Trophoblast cell (in vitro differentiated cells and primary cell): Measurements from ENCODE around the gene PUS1.
A peak's percentile ranks its signal among the peaks of the same experiment; 100 is the strongest.

Experiments
- DNase-seq, 2 donors: peaks; one replicate each; pipeline ENCODE4 v3.0.0-alpha.2; 2016
- H2AFZ ChIP-seq: 2 replicates; pipeline ENCODE4 v1.6.1; 2013; ENCODE audit warnings: low read length, moderate library complexity, mild to moderate bottlenecking; ENCODE audit not compliant: insufficient read depth, poor library complexity
- H2AK5ac ChIP-seq: 2 replicates; pipeline ENCODE4 v1.6.1; 2013; ENCODE audit warnings: mild to moderate bottlenecking, low read length
- H2BK120ac ChIP-seq: 2 replicates; pipeline ENCODE4 v1.6.1; 2013; ENCODE audit warnings: low read length, mild to moderate bottlenecking, moderate library complexity; ENCODE audit not compliant: insufficient read depth, poor library complexity
- H2BK12ac ChIP-seq: 2 replicates; pipeline ENCODE4 v1.6.1; 2013; ENCODE audit warnings: mild to moderate bottlenecking, low read length, moderate library complexity
- H2BK5ac ChIP-seq: 2 replicates; pipeline ENCODE4 v1.6.1; 2013; ENCODE audit warnings: low read length, low read depth, moderate library complexity, mild to moderate bottlenecking; ENCODE audit not compliant: poor library complexity
- H3K14ac ChIP-seq: 2 replicates; pipeline ENCODE4 v1.6.1; 2013; ENCODE audit warnings: mild to moderate bottlenecking, low read length
- H3K18ac ChIP-seq: 2 replicates; pipeline ENCODE4 v1.6.1; 2013; ENCODE audit warnings: mild to moderate bottlenecking, low read length
- H3K23ac ChIP-seq: 2 replicates; pipeline ENCODE4 v1.6.1; 2013; ENCODE audit warnings: low read length
- H3K27ac ChIP-seq: 2 replicates; pipeline ENCODE4 v1.5.1; 2013; ENCODE audit warnings: low read depth, mild to moderate bottlenecking, inconsistent platforms, low read length, moderate library complexity
- H3K27me3 ChIP-seq: 2 replicates; pipeline ENCODE4 v1.6.1; 2013; ENCODE audit warnings: inconsistent platforms, mild to moderate bottlenecking, low read length, moderate library complexity; ENCODE audit not compliant: insufficient read depth
- H3K36me3 ChIP-seq, 2 experiments: 1 replicate in 1 of 2; 2 replicates in 1 of 2; pipeline ENCODE4 v1.6.1; 2013; ENCODE audit warnings: low read length in 2 of 2, mild to moderate bottlenecking in 2 of 2, moderate library complexity in 1 of 2; ENCODE audit not compliant: insufficient read depth in 2 of 2, control insufficient read depth in 1 of 2
- H3K4ac ChIP-seq: 2 replicates; pipeline ENCODE4 v1.6.1; 2013; ENCODE audit warnings: low read depth, mild to moderate bottlenecking, low read length, moderate library complexity
- H3K4me1 ChIP-seq, 2 experiments: 1 replicate in 1 of 2; 2 replicates in 1 of 2; pipeline ENCODE4 v1.6.1; 2013; ENCODE audit warnings: low read length in 2 of 2, mild to moderate bottlenecking in 2 of 2, moderate library complexity in 1 of 2; ENCODE audit not compliant: insufficient read depth in 2 of 2, control insufficient read depth in 1 of 2
- H3K4me2 ChIP-seq: 2 replicates; pipeline ENCODE4 v1.6.1; 2013; ENCODE audit warnings: inconsistent platforms, mild to moderate bottlenecking, low read length, moderate library complexity
- H3K4me3 ChIP-seq: 2 replicates; pipeline ENCODE4 v1.5.1; 2013; ENCODE audit warnings: mild to moderate bottlenecking, low read depth, low read length, inconsistent platforms
- H3K79me1 ChIP-seq: one replicate; pipeline ENCODE4 v1.6.1; 2013; ENCODE audit warnings: low read length
- H3K79me2 ChIP-seq: 2 replicates; pipeline ENCODE4 v1.6.1; 2013; ENCODE audit warnings: low read length, mild to moderate bottlenecking; ENCODE audit not compliant: control insufficient read depth, insufficient read depth, poor library complexity
- H3K9ac ChIP-seq: 2 replicates; pipeline ENCODE4 v1.6.1; 2013; ENCODE audit warnings: mild to moderate bottlenecking, low read length
- H3K9me3 ChIP-seq: 2 replicates; pipeline ENCODE4 v1.6.1; 2013; ENCODE audit warnings: low read depth, mild to moderate bottlenecking, control low read depth, inconsistent platforms, low read length; ENCODE audit not compliant: insufficient read depth
- H4K12ac ChIP-seq: 2 replicates; pipeline ENCODE4 v1.6.1; 2013; ENCODE audit warnings: low read depth, mild to moderate bottlenecking, low read length, moderate library complexity
- H4K8ac ChIP-seq: 2 replicates; pipeline ENCODE4 v1.6.1; 2013; ENCODE audit warnings: low read depth, mild to moderate bottlenecking, low read length, moderate library complexity
- H4K91ac ChIP-seq: one replicate; pipeline ENCODE4 v1.6.1; 2013; ENCODE audit warnings: low read depth, mild to moderate bottlenecking, low read length, moderate library complexity
- WGBS: extraction: QIAGEN DNeasy Blood & Tissue Kit; methylation state at CpG from one replicate; pipeline ENCODE4 v1.1.7; 2013; ENCODE audit warnings: missing lambda C conversion rate; ENCODE audit not compliant: insufficient read length, insufficient coverage; ENCODE audit errors: extremely low coverage; 5-methylcytosine and 5-hydroxymethylcytosine counted together

Gene PUS1

DNA sequence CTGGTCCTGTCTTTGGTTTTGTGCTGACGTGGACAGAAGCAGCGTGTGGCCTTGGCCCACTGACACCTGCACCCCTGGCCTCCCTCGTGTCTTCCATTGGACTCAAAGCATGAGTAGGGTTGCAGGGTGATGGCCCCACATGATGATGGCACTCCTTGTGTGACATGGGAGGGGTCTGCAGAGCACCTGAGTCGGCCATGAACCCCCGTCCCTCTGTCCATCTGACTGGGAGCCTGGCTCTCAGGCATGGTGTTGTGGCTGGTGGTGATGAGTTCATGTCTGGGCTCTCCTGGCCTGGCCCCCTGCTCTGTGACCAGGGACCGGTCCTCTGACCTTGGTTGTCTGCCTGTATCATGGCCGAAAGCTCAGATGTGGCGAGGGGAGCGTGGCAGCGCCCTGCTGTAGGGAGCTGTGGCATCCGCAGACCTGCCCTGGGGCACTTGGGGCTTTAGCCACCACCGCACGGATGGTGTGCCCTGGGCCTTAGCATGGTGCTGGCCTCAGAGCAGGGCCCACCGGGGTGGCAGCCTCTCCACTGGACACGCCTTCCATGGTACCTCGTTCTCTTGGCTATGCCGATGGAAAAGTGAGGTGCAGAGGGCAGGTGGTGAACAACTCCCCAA, 17.9 kb upstream of the PUS1 start:
- Histone ChIP-seq H4K12ac (peak overlapping the region; percentile 3), H3K4me2 (no peak overlapping the region), H3K79me2 (no peaks in the 10 kb centered on the region), H2BK120ac (no peak overlapping the region), H3K27ac (no peak overlapping the region), H3K79me1 (no peaks in the 10 kb centered on the region), H3K4me3 (no peak overlapping the region), H3K23ac (no peak overlapping the region), H3K14ac (no peak overlapping the region), H3K36me3 (peaks cover 94% of the 10 kb centered on the region in 2 experiments), H3K27me3 (no peaks in the 10 kb centered on the region), H3K9me3 (peaks cover 3% of the 10 kb centered on the region), H4K91ac (no peak overlapping the region), H3K4ac (no peak overlapping the region), H2BK12ac (no peak overlapping the region), H4K8ac (no peak overlapping the region), H2AK5ac (no peak overlapping the region), H3K9ac (no peak overlapping the region), H2BK5ac (no peak overlapping the region), H2AFZ (no peak overlapping the region), H3K4me1 (no peaks in the 10 kb centered on the region), H3K18ac (no peak overlapping the region)
- no peak for DNase-seq
- WGBS = no CpG with 5 or more reads among the region's 17 CpGs

DNA sequence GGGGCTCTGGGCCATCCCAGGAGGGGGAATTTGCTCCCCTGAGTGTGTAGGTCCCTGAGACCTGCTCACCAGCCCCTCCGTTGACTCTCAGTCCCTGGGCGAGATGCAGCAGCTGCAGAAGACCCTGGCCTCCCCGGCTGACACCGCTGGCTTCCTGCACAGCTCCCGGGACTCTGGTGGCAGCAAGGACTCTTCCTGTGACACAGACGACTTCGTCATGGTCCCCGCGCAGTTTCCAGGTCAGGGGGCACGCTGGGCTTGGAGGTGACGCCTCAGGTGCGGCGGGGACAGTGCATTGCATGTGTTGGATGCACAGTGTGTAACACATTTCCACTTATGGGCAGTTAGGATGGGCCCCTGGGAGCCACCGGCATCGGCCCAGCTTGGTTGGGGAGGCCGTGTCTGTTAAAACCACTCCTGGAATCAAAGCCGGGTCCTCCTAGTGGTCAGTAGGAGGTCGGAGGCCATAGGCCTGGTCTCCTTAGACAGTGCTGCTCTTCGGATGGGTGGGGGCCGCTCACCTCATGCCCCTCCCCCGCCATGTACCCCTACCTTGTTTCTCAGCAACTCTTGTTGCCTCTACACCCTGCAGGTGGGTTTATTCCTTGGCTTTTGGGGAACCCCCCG, 17.1 kb upstream of the PUS1 start:
- DNase-seq = no peak
- Histone ChIP-seq H3K9ac (no peak overlapping the region), H3K4me1 (no peaks in the 10 kb centered on the region), H3K27me3 (no peaks in the 10 kb centered on the region), H3K27ac (no peak overlapping the region), H3K4me3 (no peak overlapping the region), H3K79me2 (no peaks in the 10 kb centered on the region), H3K36me3 (peaks cover 94 to 95% of the 10 kb centered on the region in 2 experiments), H2AK5ac (no peak overlapping the region), H2BK12ac (no peak overlapping the region), H2BK5ac (no peak overlapping the region), H3K4ac (no peak overlapping the region), H4K12ac (peak overlapping the region; percentile 22), H2BK120ac (no peak overlapping the region), H3K9me3 (peaks cover 3% of the 10 kb centered on the region), H2AFZ (no peak overlapping the region), H3K14ac (no peak overlapping the region), H3K4me2 (no peak overlapping the region), H3K18ac (no peak overlapping the region), H4K8ac (no peak overlapping the region), H4K91ac (no peak overlapping the region), H3K79me1 (no peaks in the 10 kb centered on the region), H3K23ac (no peak overlapping the region)
- WGBS = no CpG with 5 or more reads among the region's 22 CpGs

DNA sequence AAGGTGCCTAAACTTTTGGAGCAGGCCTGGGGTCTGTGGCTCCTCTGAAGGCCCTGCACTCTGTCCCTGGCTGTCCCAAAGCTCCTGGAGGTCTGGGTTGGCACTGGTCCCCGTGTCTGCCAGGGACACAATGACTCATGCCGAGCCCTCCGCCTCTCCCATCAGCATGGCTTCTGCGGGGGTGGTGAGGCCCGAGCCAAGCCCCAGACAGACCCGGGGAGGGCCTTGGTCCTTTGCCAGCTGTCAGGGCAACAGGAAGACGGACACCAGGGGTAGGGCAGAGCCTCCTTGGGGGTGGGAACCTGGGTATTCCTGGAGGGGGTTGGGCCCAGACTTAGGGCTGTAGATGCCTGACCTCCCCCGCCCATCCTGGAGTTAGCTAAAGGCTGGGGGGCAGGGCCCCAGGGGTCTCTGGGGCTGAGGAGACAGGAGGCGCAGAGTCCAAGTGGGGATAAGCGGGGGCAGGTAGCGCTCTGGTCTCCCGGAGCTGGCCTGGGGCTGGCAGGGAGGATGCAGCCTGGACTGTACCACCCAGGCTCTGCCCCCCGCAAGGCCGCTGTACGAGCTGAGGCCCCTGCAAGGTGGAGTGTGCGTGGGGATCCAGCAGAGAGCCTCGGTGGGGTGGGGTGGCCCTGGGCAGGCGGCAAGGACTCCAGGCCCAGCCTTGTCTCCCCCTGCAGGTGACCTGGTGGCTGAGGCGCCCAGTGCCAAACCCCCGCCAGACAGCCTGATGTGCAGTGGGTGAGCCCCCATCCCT, 16.4 kb upstream of the PUS1 start:
- no peak overlapping the region for H2BK120ac ChIP-seq
- no peak overlapping the region for H3K23ac ChIP-seq
- H3K9ac ChIP-seq = no peak overlapping the region
- peaks cover 92 to 96% of the 10 kb centered on the region in 2 experiments for H3K36me3 ChIP-seq
- H2AFZ ChIP-seq = no peak overlapping the region
- WGBS = no CpG with 5 or more reads among the region's 20 CpGs
- no peak overlapping the region for H4K8ac ChIP-seq
- H3K4me2 ChIP-seq = no peak overlapping the region
- no peak overlapping the region for H2BK12ac ChIP-seq
- no peaks in the 10 kb centered on the region for H3K4me1 ChIP-seq
- peaks cover 3% of the 10 kb centered on the region for H3K9me3 ChIP-seq
- no peak overlapping the region for H3K18ac ChIP-seq
- H3K14ac ChIP-seq = no peak overlapping the region
- H4K91ac ChIP-seq = no peak overlapping the region
- peak overlapping the region; percentile 16 for H4K12ac ChIP-seq
- no peak overlapping the region for H3K27ac ChIP-seq
- no peak overlapping the region for H2BK5ac ChIP-seq
- no peak overlapping the region for H3K4me3 ChIP-seq
- no peak for DNase-seq
- no peaks in the 10 kb centered on the region for H3K27me3 ChIP-seq
- H3K4ac ChIP-seq = no peak overlapping the region
- no peaks in the 10 kb centered on the region for H3K79me2 ChIP-seq
- H3K79me1 ChIP-seq = no peaks in the 10 kb centered on the region
- H2AK5ac ChIP-seq = no peak overlapping the region

DNA sequence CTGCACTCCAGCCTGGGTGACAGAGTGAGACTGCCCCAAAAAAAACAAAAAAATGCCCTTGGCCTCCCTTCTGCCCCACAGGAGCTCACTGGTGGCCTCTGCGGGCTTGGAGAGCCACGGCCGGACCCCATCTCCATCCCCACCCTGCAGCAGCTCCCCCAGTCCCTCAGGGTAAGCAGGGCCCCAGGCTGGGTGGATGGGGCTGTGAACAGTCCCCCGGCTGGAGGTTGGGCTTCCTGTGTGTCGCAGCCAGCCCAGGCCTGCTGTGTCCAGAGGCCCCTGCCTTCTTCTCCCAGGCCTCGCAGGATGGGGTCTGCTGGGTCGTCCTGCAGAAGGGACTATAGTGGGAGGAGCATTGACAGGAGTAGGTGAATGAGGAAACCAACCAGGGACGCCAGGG, 15.4 kb upstream of the PUS1 start:
- Histone ChIP-seq H3K79me2 (no peaks in the 10 kb centered on the region), H2AFZ (no peak overlapping the region), H3K4me3 (no peak overlapping the region), H4K12ac (no peak overlapping the region), H3K4ac (no peak overlapping the region), H3K27ac (no peak overlapping the region), H3K79me1 (no peaks in the 10 kb centered on the region), H3K9me3 (peaks cover 3% of the 10 kb centered on the region), H3K27me3 (no peaks in the 10 kb centered on the region), H4K8ac (no peak overlapping the region), H3K23ac (no peak overlapping the region), H4K91ac (no peak overlapping the region), H3K4me1 (no peaks in the 10 kb centered on the region), H3K36me3 (peaks cover 93 to 96% of the 10 kb centered on the region in 2 experiments), H2BK120ac (no peak overlapping the region), H2AK5ac (no peak overlapping the region), H3K18ac (no peak overlapping the region), H3K9ac (no peak overlapping the region), H2BK5ac (no peak overlapping the region), H2BK12ac (no peak overlapping the region), H3K4me2 (no peak overlapping the region), H3K14ac (no peak overlapping the region)
- no peak for DNase-seq
- WGBS = no CpG with 5 or more reads among the region's 8 CpGs
